Astrocyte (in vitro differentiated cells and primary cell): ENCODE results near the gene PCDHGA1. TPM values are rescaled to one million over a fixed set of nuclear protein-coding genes. Genes with fewer than 3 reads are reported as not detected.

Experiments
- DNase-seq: peaks from one replicate; pipeline ENCODE4 v3.0.0-alpha.2; 2010; ENCODE audit warnings: low read depth
- FAIRE-seq: peaks from 2 replicates; lab custom pipeline; 2011; peaks lifted over from hg19 to GRCh38; lab: Jason Lieb, UNC
- H2AFZ ChIP-seq: 2 replicates; pipeline ENCODE4 v1.6.0; 2012; ENCODE audit warnings: low read depth, low read length, inconsistent platforms
- H3K27ac ChIP-seq: 2 replicates; pipeline ENCODE4 v1.5.1; 2011; ENCODE audit warnings: low read depth, low read length, inconsistent platforms
- H3K27me3 ChIP-seq: 2 replicates; pipeline ENCODE4 v1.6.0; 2011; ENCODE audit warnings: low read length, inconsistent platforms; ENCODE audit not compliant: insufficient read depth
- H3K36me3 ChIP-seq: 2 replicates; pipeline ENCODE4 v1.5.1; 2011; ENCODE audit warnings: low read length, inconsistent platforms; ENCODE audit not compliant: insufficient read depth
- H3K4me1 ChIP-seq: 2 replicates; pipeline ENCODE4 v1.5.1; 2011; ENCODE audit warnings: low read length, inconsistent platforms; ENCODE audit not compliant: insufficient read depth
- H3K4me2 ChIP-seq: 2 replicates; pipeline ENCODE4 v1.6.0; 2012; ENCODE audit warnings: low read length, inconsistent platforms
- H3K4me3 ChIP-seq: 2 replicates; pipeline ENCODE4 v1.5.1; 2011; ENCODE audit warnings: low read depth, mild to moderate bottlenecking, low read length, inconsistent platforms; ENCODE audit not compliant: insufficient read depth
- H3K79me2 ChIP-seq: 2 replicates; pipeline ENCODE4 v1.6.0; 2012; ENCODE audit warnings: mild to moderate bottlenecking, low read length, inconsistent platforms; ENCODE audit not compliant: insufficient read depth
- H3K9ac ChIP-seq: 2 replicates; pipeline ENCODE4 v1.6.0; 2012; ENCODE audit warnings: mild to moderate bottlenecking, low read length, inconsistent platforms
- H3K9me3 ChIP-seq: 2 replicates; pipeline ENCODE4 v1.5.1; 2012; ENCODE audit warnings: low read depth, mild to moderate bottlenecking, low read length, inconsistent platforms; ENCODE audit not compliant: insufficient read depth
- H4K20me1 ChIP-seq: 2 replicates; pipeline ENCODE4 v1.6.0; 2012; ENCODE audit warnings: low read length, inconsistent platforms; ENCODE audit not compliant: insufficient read depth
- H3K27ac Mint-ChIP-seq: one replicate; pipeline ENCODE4 v1.8.0; 2021; ENCODE audit warnings: mild to moderate bottlenecking, mixed read lengths; ENCODE audit not compliant: unreplicated experiment
- H3K27me3 Mint-ChIP-seq: one replicate; pipeline ENCODE4 v1.8.0; 2021; ENCODE audit warnings: low read depth, mixed read lengths; ENCODE audit not compliant: unreplicated experiment
- H3K36me3 Mint-ChIP-seq: one replicate; pipeline ENCODE4 v1.8.0; 2021; ENCODE audit warnings: low read depth, mixed read lengths; ENCODE audit not compliant: unreplicated experiment
- H3K4me1 Mint-ChIP-seq: one replicate; pipeline ENCODE4 v1.8.0; 2021; ENCODE audit warnings: low read depth, mixed read lengths; ENCODE audit not compliant: unreplicated experiment
- H3K4me3 Mint-ChIP-seq: one replicate; pipeline ENCODE4 v1.8.0; 2021; ENCODE audit warnings: mild to moderate bottlenecking, moderate library complexity, mixed read lengths; ENCODE audit not compliant: unreplicated experiment
- H3K9me3 Mint-ChIP-seq: one replicate; pipeline ENCODE4 v1.8.0; 2021; ENCODE audit warnings: mild to moderate bottlenecking, mixed read lengths; ENCODE audit not compliant: unreplicated experiment
- EZH2 ChIP-seq: IDR thresholded peaks from 2 replicates; pipeline ENCODE4 v1.6.1; 2012; ENCODE audit warnings: mild to moderate bottlenecking, low read length, inconsistent platforms; ENCODE audit not compliant: insufficient read depth
- total RNA-seq: library from RNA; stranded (reverse); gene quantifications from 2 replicates; pipeline ENCODE4 v1.2.1, GENCODE V29; 2021
- TF ChIP-seq, protein P1 (sequence below): IDR thresholded peaks from 2 replicates; pipeline ENCODE4 v1.5.1; 2011; ENCODE audit warnings: low read depth, mild to moderate bottlenecking, inconsistent platforms, low read length, moderate library complexity; ENCODE audit not compliant: insufficient read depth

Gene PCDHGA1
- total RNA-seq, 1 donor from 2014 or later: 0.27 TPM

DNA sequence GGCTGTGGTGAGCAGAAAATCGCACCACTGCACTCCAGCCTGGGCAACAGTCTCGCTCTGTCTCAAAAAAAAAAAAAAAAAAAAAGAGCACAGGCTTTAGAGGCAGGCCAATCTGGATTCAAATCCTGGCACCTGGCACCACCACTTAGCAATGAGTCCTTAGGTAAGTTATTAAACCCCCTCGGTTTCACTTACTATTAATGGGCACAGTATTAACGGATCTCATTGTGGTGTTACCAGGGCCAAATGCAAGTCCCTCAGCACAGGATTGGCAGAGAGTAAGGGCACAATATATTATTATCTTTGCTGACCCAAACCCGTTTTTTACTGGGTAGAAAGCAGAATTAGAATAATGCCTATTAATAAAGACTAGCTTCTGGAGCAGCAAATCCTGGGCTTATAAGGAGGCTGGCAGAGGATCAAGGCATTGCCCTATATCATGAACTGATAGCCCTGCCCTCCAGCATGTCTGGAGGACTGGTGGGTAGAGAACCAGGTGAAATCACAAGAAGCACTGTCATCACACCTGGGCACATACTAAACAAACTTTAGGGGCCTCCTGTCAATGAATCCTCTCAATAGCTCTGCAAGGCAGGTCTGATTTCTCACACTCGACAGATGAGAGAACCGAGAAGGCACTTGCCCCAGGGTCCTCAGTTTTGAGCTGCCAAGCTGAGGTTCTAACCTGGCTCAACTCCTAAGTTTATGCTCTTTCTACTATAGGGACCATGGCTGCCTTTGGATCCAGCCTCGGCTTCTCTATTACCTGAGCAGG is 176.3 kb downstream of the PCDHGA1 start:
- Histone ChIP-seq H3K27me3 (no peaks in the 10 kb centered on the region), H3K27ac (no peak overlapping the region), H4K20me1 (no peaks in the 10 kb centered on the region), H2AFZ (no peak overlapping the region), H3K79me2 (no peaks in the 10 kb centered on the region), H3K4me3 (no peak overlapping the region), H3K4me1 (peaks cover 32% of the 10 kb centered on the region), H3K36me3 (peaks cover 19% of the 10 kb centered on the region), H3K9me3 (no peaks in the 10 kb centered on the region), H3K4me2 (no peak overlapping the region), H3K9ac (peak overlapping the region; percentile 82)
- Mint-ChIP-seq H3K36me3 (peaks cover 10% of the 10 kb centered on the region), H3K4me1 (peaks cover 28% of the 10 kb centered on the region), H3K27me3 (no peaks in the 10 kb centered on the region), H3K27ac (peak overlapping the region; percentile 98), H3K4me3 (no peak overlapping the region), H3K9me3 (no peaks in the 10 kb centered on the region)
- FAIRE-seq (no peak), DNase-seq (no peak)
- TF ChIP-seq EZH2: no peak
- TF ChIP-seq, protein P1, sequence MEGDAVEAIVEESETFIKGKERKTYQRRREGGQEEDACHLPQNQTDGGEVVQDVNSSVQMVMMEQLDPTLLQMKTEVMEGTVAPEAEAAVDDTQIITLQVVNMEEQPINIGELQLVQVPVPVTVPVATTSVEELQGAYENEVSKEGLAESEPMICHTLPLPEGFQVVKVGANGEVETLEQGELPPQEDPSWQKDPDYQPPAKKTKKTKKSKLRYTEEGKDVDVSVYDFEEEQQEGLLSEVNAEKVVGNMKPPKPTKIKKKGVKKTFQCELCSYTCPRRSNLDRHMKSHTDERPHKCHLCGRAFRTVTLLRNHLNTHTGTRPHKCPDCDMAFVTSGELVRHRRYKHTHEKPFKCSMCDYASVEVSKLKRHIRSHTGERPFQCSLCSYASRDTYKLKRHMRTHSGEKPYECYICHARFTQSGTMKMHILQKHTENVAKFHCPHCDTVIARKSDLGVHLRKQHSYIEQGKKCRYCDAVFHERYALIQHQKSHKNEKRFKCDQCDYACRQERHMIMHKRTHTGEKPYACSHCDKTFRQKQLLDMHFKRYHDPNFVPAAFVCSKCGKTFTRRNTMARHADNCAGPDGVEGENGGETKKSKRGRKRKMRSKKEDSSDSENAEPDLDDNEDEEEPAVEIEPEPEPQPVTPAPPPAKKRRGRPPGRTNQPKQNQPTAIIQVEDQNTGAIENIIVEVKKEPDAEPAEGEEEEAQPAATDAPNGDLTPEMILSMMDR: no peak

DNA sequence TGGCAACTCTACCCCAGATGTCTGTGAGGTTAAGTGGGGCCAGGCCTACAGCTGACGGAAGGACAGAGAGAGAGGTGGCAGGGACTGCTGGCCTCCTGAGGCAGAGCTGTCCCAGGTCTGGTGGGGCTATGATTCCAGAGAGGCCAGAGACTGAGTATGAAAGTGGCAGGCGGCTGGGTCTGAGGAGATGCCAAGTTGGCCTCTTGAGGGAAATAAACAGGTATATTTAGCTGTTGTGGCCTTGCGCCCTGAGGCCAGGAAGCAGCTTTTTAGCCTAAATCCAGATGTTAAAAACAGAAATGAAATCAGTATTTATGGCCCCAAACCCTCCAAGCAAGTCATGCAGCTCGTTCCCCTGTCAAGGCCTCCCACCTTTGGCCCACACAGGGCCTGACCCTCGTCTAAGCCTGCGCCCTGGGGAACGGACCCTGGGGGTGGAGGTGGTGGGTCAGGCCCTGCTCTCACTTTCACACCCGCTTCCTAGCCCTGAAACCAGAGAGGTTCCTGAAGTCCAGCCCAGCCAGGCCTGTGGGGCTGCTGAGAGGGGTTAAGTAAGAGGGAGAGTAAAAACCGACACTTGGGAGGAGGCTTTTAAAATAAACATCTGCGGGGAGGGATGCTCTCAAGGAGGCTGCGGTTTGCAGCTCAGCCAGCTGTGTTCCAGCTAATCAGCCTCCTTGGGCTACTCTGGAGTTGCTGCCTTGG is 177.2 kb downstream of the PCDHGA1 start:
- Histone ChIP-seq H3K36me3 (peaks cover 23% of the 10 kb centered on the region), H3K9ac (peak overlapping the region; percentile 82), H4K20me1 (no peaks in the 10 kb centered on the region), H2AFZ (no peak overlapping the region), H3K4me3 (no peak overlapping the region), H3K4me1 (peaks cover 37% of the 10 kb centered on the region), H3K79me2 (no peaks in the 10 kb centered on the region), H3K9me3 (no peaks in the 10 kb centered on the region), H3K27me3 (no peaks in the 10 kb centered on the region), H3K4me2 (peak overlapping the region; percentile 86), H3K27ac (peak overlapping the region; percentile 80)
- H3K27ac Mint-ChIP-seq: peak overlapping the region; percentile 98
- no peaks in the 10 kb centered on the region for H3K27me3 Mint-ChIP-seq
- DNase-seq (peak; percentile 85), FAIRE-seq (no peak)
- TF ChIP-seq EZH2: no peak
- TF ChIP-seq, protein P1: no peak
- H3K36me3 Mint-ChIP-seq: peaks cover 6% of the 10 kb centered on the region
- peaks cover 33% of the 10 kb centered on the region for H3K4me1 Mint-ChIP-seq
- no peaks in the 10 kb centered on the region for H3K9me3 Mint-ChIP-seq
- H3K4me3 Mint-ChIP-seq: peak overlapping the region; percentile 54
